Neural cell (in vitro differentiated cells): ENCODE measurements around the gene PRLHR. TPM values are rescaled to one million over a fixed set of nuclear protein-coding genes. Genes with fewer than 3 reads are reported as not detected.

Experiments used
- H2AFZ ChIP-seq: fragments of 200-600, 300-800 bp; sonication (generic), shearing (Covaris generic); 2 replicates; pipeline ENCODE4 v1.6.0; 2014; ENCODE audit warnings: low read depth, mild to moderate bottlenecking, antibody characterized with exemption, low read length, moderate library complexity
- H3F3A ChIP-seq: fragments of 200-600 bp; shearing (Covaris generic); 2 replicates; pipeline ENCODE4 v1.6.1; 2016; ENCODE audit warnings: mild to moderate bottlenecking, moderate library complexity, mixed read lengths, antibody characterized with exemption, low read length; ENCODE audit not compliant: insufficient read depth, poor library complexity, severe bottlenecking
- H3K27ac ChIP-seq: fragments of 200-600, 300-800 bp; sonication (generic), shearing (Covaris generic); 2 replicates; pipeline ENCODE4 v1.5.1; 2014; ENCODE audit warnings: mild to moderate bottlenecking, low read length, moderate library complexity
- H3K27me3 ChIP-seq: fragments of 300-800, 200-600 bp; sonication (generic), shearing (Covaris generic); 2 replicates; pipeline ENCODE4 v1.6.0; 2014; ENCODE audit warnings: mild to moderate bottlenecking, low read depth, low read length, moderate library complexity; ENCODE audit not compliant: insufficient read depth
- H3K36me3 ChIP-seq: fragments of 300-800, 200-600 bp; sonication (generic), shearing (Covaris generic); 2 replicates; pipeline ENCODE4 v1.5.1; 2014; ENCODE audit warnings: mild to moderate bottlenecking, antibody characterized with exemption, low read length, moderate library complexity; ENCODE audit not compliant: insufficient read depth
- H3K4me2 ChIP-seq: fragments of 300-800, 200-600 bp; sonication (generic), shearing (Covaris generic); 2 replicates; pipeline ENCODE4 v1.6.0; 2014; ENCODE audit warnings: mild to moderate bottlenecking, low read length
- H3K4me3 ChIP-seq: fragments of 300-800, 200-600 bp; sonication (generic), shearing (Covaris generic); 2 replicates; pipeline ENCODE4 v1.5.1; 2014; ENCODE audit warnings: mild to moderate bottlenecking, low read length, moderate library complexity
- H3K79me2 ChIP-seq: fragments of 200-600 bp; shearing (Covaris generic); replicated peaks from 2 replicates; pipeline ENCODE4 v1.6.0; 2014; ENCODE audit warnings: mild to moderate bottlenecking, low read length, moderate library complexity; ENCODE audit not compliant: insufficient read depth
- H3K9ac ChIP-seq: fragments of 300-800, 200-600 bp; sonication (generic), shearing (Covaris generic); 2 replicates; pipeline ENCODE4 v1.6.1; 2016; ENCODE audit warnings: mild to moderate bottlenecking, low read length, mixed read lengths
- H3K9me2 ChIP-seq: fragments of 200-600 bp; shearing (Covaris generic); 2 replicates; pipeline ENCODE4 v1.6.1; 2016; ENCODE audit warnings: mild to moderate bottlenecking, low read length, mixed read lengths; ENCODE audit not compliant: insufficient read depth
- H3K9me3 ChIP-seq: fragments of 200-600, 300-800 bp; sonication (generic), shearing (Covaris generic); 2 replicates; pipeline ENCODE4 v1.6.1; 2016; ENCODE audit warnings: mild to moderate bottlenecking, mixed run types, low read length, moderate library complexity, mixed read lengths
- H4K20me1 ChIP-seq: fragments of 200-600 bp; shearing (Covaris generic); 2 replicates; pipeline ENCODE4 v1.6.1; 2016; ENCODE audit warnings: mild to moderate bottlenecking, mixed run types; ENCODE audit not compliant: insufficient read depth
- EP300 ChIP-seq: fragments of 450-650 bp; conservative IDR thresholded peaks from 2 replicates; pipeline ENCODE4 v1.6.1; 2014; ENCODE audit warnings: antibody characterized with exemption, mild to moderate bottlenecking, moderate library complexity; ENCODE audit not compliant: poor library complexity, severe bottlenecking
- EZH2 ChIP-seq: fragments of 200-600, 300-800 bp; shearing (Covaris generic), sonication (generic); IDR thresholded peaks from 2 replicates; pipeline ENCODE4 v1.6.1; 2014; ENCODE audit warnings: antibody characterized with exemption, low read length, borderline replicate concordance, mild to moderate bottlenecking; ENCODE audit not compliant: insufficient read depth, poor library complexity, severe bottlenecking
- MXI1 ChIP-seq: fragments of 450-650 bp; conservative IDR thresholded peaks from 2 replicates; pipeline ENCODE4 v1.6.1; 2014; ENCODE audit warnings: antibody characterized with exemption, mild to moderate bottlenecking; ENCODE audit not compliant: poor library complexity, severe bottlenecking
- POLR2AphosphoS5 ChIP-seq: IDR thresholded peaks from 2 replicates; pipeline ENCODE4 v1.6.1; 2012
- RAD21 ChIP-seq: fragments of 450-650 bp; conservative IDR thresholded peaks from 2 replicates; pipeline ENCODE4 v1.6.1; 2014; ENCODE audit warnings: antibody characterized with exemption, mild to moderate bottlenecking, moderate library complexity
- REST ChIP-seq: IDR thresholded peaks from 2 replicates; pipeline ENCODE4 v1.6.1; 2012; ENCODE audit warnings: borderline replicate concordance
- SMC3 ChIP-seq: fragments of 450-650 bp; conservative IDR thresholded peaks from 2 replicates; pipeline ENCODE4 v1.6.1; 2014; ENCODE audit warnings: antibody characterized with exemption, mild to moderate bottlenecking, moderate library complexity; ENCODE audit not compliant: poor library complexity
- TAF1 ChIP-seq: IDR thresholded peaks from 2 replicates; pipeline ENCODE4 v1.6.1; 2012; ENCODE audit warnings: low read depth
- polyA plus RNA-seq: library from polyadenylated mRNA; depleted of rRNA; stranded (reverse); fragments of >200 nt; gene quantifications from 2 replicates; pipeline ENCODE4 v1.2.3, GENCODE V29; 2014
- TF ChIP-seq, protein P1 (sequence below): fragments of 450-650 bp; IDR thresholded peaks from 2 replicates; pipeline ENCODE4 v1.5.1; 2014; ENCODE audit warnings: antibody characterized with exemption, mild to moderate bottlenecking, moderate library complexity; ENCODE audit not compliant: poor library complexity, severe bottlenecking

Gene PRLHR
- polyA plus RNA-seq, 1 donor from 2014 or later, result 0.20 TPM

- Histone ChIP-seq H2AFZ (no peak overlapping the region), H3K9me2 (no peaks in the 10 kb centered on the region), H3K27ac (no peak overlapping the region), H3K36me3 (no peaks in the 10 kb centered on the region), H4K20me1 (no peaks in the 10 kb centered on the region), H3K9me3 (no peaks in the 10 kb centered on the region), H3F3A (no peaks in the 10 kb centered on the region), H3K9ac (no peak overlapping the region), H3K4me3 (no peak overlapping the region), H3K79me2 (no peaks in the 10 kb centered on the region), H3K4me2 (no peak overlapping the region), H3K27me3 (no peaks in the 10 kb centered on the region)
- TF ChIP-seq SMC3 (no peak), RAD21 (no peak), TAF1 (no peak)
Measured at GRCh38 chr10:118580702-118581101, 14.7 kb downstream of the PRLHR start.

- Histone ChIP-seq H3K4me3 (no peak overlapping the region), H3K79me2 (no peaks in the 10 kb centered on the region), H3K27me3 (no peaks in the 10 kb centered on the region), H3F3A (no peaks in the 10 kb centered on the region), H3K36me3 (no peaks in the 10 kb centered on the region), H3K9me3 (no peaks in the 10 kb centered on the region), H2AFZ (no peak overlapping the region), H3K4me2 (no peak overlapping the region), H3K27ac (no peak overlapping the region), H3K9ac (no peak overlapping the region), H4K20me1 (no peaks in the 10 kb centered on the region), H3K9me2 (no peaks in the 10 kb centered on the region)
- TF ChIP-seq, protein P1, sequence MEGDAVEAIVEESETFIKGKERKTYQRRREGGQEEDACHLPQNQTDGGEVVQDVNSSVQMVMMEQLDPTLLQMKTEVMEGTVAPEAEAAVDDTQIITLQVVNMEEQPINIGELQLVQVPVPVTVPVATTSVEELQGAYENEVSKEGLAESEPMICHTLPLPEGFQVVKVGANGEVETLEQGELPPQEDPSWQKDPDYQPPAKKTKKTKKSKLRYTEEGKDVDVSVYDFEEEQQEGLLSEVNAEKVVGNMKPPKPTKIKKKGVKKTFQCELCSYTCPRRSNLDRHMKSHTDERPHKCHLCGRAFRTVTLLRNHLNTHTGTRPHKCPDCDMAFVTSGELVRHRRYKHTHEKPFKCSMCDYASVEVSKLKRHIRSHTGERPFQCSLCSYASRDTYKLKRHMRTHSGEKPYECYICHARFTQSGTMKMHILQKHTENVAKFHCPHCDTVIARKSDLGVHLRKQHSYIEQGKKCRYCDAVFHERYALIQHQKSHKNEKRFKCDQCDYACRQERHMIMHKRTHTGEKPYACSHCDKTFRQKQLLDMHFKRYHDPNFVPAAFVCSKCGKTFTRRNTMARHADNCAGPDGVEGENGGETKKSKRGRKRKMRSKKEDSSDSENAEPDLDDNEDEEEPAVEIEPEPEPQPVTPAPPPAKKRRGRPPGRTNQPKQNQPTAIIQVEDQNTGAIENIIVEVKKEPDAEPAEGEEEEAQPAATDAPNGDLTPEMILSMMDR, result no peak
- TF ChIP-seq REST (no peak), TAF1 (no peak), SMC3 (no peak), MXI1 (no peak), RAD21 (no peak)
Measured at GRCh38 chr10:118573512-118573911, 21.9 kb downstream of the PRLHR start.

- H3K4me3 ChIP-seq, result no peak overlapping the region
- H3K27ac ChIP-seq, result no peak overlapping the region
- TF ChIP-seq, protein P1, result no peak
- TF ChIP-seq EP300 (no peak), SMC3 (no peak), MXI1 (no peak), RAD21 (no peak), REST (no peak), POLR2AphosphoS5 (no peak), EZH2 (no peak)
- no peaks in the 10 kb centered on the region for H3K27me3 ChIP-seq
- no peaks in the 10 kb centered on the region for H3K79me2 ChIP-seq
- H3K4me2 ChIP-seq, result no peak overlapping the region
- H4K20me1 ChIP-seq, result no peaks in the 10 kb centered on the region
- H3K9me3 ChIP-seq, result no peaks in the 10 kb centered on the region
- no peaks in the 10 kb centered on the region for H3F3A ChIP-seq
- no peaks in the 10 kb centered on the region for H3K9me2 ChIP-seq
- no peak overlapping the region for H2AFZ ChIP-seq
- no peaks in the 10 kb centered on the region for H3K36me3 ChIP-seq
- H3K9ac ChIP-seq, result no peak overlapping the region
Measured at GRCh38 chr10:118572256-118573041, 23.0 kb downstream of the PRLHR start.
